Measurements from ENCODE around the gene UMOD.

GRCh38 chr16:20291208-20292206 is 61.0 kb downstream of the UMOD start:
- TF ChIP-seq EZH2 (IDR thresholded peaks at IDR 0.05; ENCODE audit: borderline replicate concordance, low read depth, low read length, severe bottlenecking): no peak
- no peak for TF ChIP-seq CTCF (IDR thresholded peaks at IDR 0.05; ENCODE audit: extremely low read depth in 1 of 2, insufficient read depth in 1 of 2, low read depth in 1 of 2, low read length in 2 of 2)
- TF ChIP-seq POLR2A (IDR thresholded peaks at IDR 0.05; ENCODE audit: low read depth, low read length): no peak
- TF ChIP-seq POLR2AphosphoS5 (IDR thresholded peaks at IDR 0.05; ENCODE audit: insufficient read depth, low read depth, low read length): no peak
- TF ChIP-seq MYC (IDR thresholded peaks at IDR 0.05; ENCODE audit: low read depth, low read length): no peak
- no peak for TF ChIP-seq MAX (IDR thresholded peaks at IDR 0.05; ENCODE audit: insufficient read depth, insufficient read length)
